ENCODE measurements around the gene RBM28. TPM values are rescaled to one million over a fixed set of nuclear protein-coding genes. Genes with fewer than 3 reads are reported as not detected.

Gene RBM28
- total RNA-seq, 2 donors from 2014 or later, result 13.8 to 29.7 TPM

- intact Hi-C loops (cut with DNase I), result no loop called here
- H3K4me1 ChIP-seq (replicated peaks), result no peaks in the 10 kb centered on the region
- TF ChIP-seq POLR2AphosphoS5 (IDR thresholded peaks at IDR 0.05) (no peak), CTCF (IDR thresholded peaks at IDR 0.05) (no peak), POLR2A (IDR thresholded peaks at IDR 0.05) (no peak)
- no peak overlapping the region for H3K4me3 ChIP-seq
- no peak overlapping the region for H3K27ac ChIP-seq
- no peaks in the 10 kb centered on the region for H3K36me3 ChIP-seq
- no peaks in the 10 kb centered on the region for H3K9me3 ChIP-seq
- peaks cover 12% of the 10 kb centered on the region for H3K27me3 ChIP-seq (replicated peaks; ENCODE audit: insufficient read depth)
- no peak for DNase-seq (ENCODE audit: low spot score)
- WGBS, result 96% methylated on average over 1 of the region's 1 CpG
Observed at GRCh38 chr7:128353610-128354009, 9.9 kb upstream of the RBM28 start.

- Histone ChIP-seq H3K4me3 (no peak overlapping the region), H3K27me3 (replicated peaks; ENCODE audit: insufficient read depth) (peaks cover 12% of the 10 kb centered on the region), H3K9me3 (no peaks in the 10 kb centered on the region), H3K27ac (no peak overlapping the region), H3K36me3 (no peaks in the 10 kb centered on the region), H3K4me1 (replicated peaks) (no peaks in the 10 kb centered on the region)
- 87% methylated on average over 3 of the region's 3 CpGs for WGBS
- DNase-seq (ENCODE audit: low spot score), result no peak
- TF ChIP-seq POLR2A (IDR thresholded peaks at IDR 0.05) (no peak), POLR2AphosphoS5 (IDR thresholded peaks at IDR 0.05) (no peak), CTCF (IDR thresholded peaks at IDR 0.05) (no peak)
- intact Hi-C loops (cut with DNase I), result no loop called here
Observed at GRCh38 chr7:128353189-128353588, 9.5 kb upstream of the RBM28 start.

- Histone ChIP-seq H3K4me1 (replicated peaks) (no peaks in the 10 kb centered on the region), H3K27ac (no peak overlapping the region), H3K9me3 (no peaks in the 10 kb centered on the region), H3K4me3 (no peak overlapping the region), H3K27me3 (replicated peaks; ENCODE audit: insufficient read depth) (peaks cover 12% of the 10 kb centered on the region), H3K36me3 (no peaks in the 10 kb centered on the region)
- TF ChIP-seq POLR2A (IDR thresholded peaks at IDR 0.05) (no peak), CTCF (IDR thresholded peaks at IDR 0.05) (no peak), POLR2AphosphoS5 (IDR thresholded peaks at IDR 0.05) (no peak)
- intact Hi-C loops (cut with DNase I), result no loop called here
- 69% methylated on average over 8 of the region's 8 CpGs for WGBS
- DNase-seq (ENCODE audit: low spot score), result no peak
Observed at GRCh38 chr7:128352636-128353035, 8.9 kb upstream of the RBM28 start.

GRCh38 chr7:128352153-128352537 is 8.4 kb upstream of the RBM28 start:
- peak overlapping the region in 1 of 2 donors; percentile 10 for H3K4me3 ChIP-seq
- DNase-seq (ENCODE audit: low spot score), result no peak
- intact Hi-C loops (cut with DNase I), result no loop called here
- no peaks in the 10 kb centered on the region for H3K9me3 ChIP-seq
- TF ChIP-seq CTCF (IDR thresholded peaks at IDR 0.05) (peak in 3 of 4 experiments; percentile 14 to 62 (median 40)), POLR2AphosphoS5 (IDR thresholded peaks at IDR 0.05) (no peak)
- H3K4me1 ChIP-seq (replicated peaks), result no peaks in the 10 kb centered on the region
- 12% methylated on average over 34 of the region's 34 CpGs for WGBS
- H3K36me3 ChIP-seq, result no peaks in the 10 kb centered on the region
- H3K27me3 ChIP-seq (replicated peaks; ENCODE audit: insufficient read depth), result peaks cover 12% of the 10 kb centered on the region
- H3K27ac ChIP-seq, result no peak overlapping the region

GRCh38 chr7:128351296-128352152 is 7.8 kb upstream of the RBM28 start:
- 18% methylated on average over 46 of the region's 97 CpGs for WGBS
- H3K36me3 ChIP-seq, result no peaks in the 10 kb centered on the region
- H3K9me3 ChIP-seq, result no peaks in the 10 kb centered on the region
- H3K4me1 ChIP-seq (replicated peaks), result no peaks in the 10 kb centered on the region
- no peak for TF ChIP-seq POLR2A (IDR thresholded peaks at IDR 0.05)
- peak overlapping the region in 1 of 2 donors; percentile 10 for H3K4me3 ChIP-seq
- intact Hi-C loops (cut with DNase I), result no loop called here
- no peak for DNase-seq (ENCODE audit: low spot score)
- peaks cover 12% of the 10 kb centered on the region for H3K27me3 ChIP-seq (replicated peaks; ENCODE audit: insufficient read depth)
- no peak overlapping the region for H3K27ac ChIP-seq
